Stimulated activated CD4-positive, alpha-beta T cell treated with anti-CD3 and anti-CD28 coated beads, Interleukin-12 subunit alpha, Interleukin-12 subunit beta, amount 100 ng/mL, for 4 hours (primary cell): Measurements from ENCODE around the gene WIPF2.

Experiments used
- DNase-seq: peaks from one replicate; pipeline ENCODE4 v3.0.0-alpha.2; 2020

The WIPF2 gene

DNA sequence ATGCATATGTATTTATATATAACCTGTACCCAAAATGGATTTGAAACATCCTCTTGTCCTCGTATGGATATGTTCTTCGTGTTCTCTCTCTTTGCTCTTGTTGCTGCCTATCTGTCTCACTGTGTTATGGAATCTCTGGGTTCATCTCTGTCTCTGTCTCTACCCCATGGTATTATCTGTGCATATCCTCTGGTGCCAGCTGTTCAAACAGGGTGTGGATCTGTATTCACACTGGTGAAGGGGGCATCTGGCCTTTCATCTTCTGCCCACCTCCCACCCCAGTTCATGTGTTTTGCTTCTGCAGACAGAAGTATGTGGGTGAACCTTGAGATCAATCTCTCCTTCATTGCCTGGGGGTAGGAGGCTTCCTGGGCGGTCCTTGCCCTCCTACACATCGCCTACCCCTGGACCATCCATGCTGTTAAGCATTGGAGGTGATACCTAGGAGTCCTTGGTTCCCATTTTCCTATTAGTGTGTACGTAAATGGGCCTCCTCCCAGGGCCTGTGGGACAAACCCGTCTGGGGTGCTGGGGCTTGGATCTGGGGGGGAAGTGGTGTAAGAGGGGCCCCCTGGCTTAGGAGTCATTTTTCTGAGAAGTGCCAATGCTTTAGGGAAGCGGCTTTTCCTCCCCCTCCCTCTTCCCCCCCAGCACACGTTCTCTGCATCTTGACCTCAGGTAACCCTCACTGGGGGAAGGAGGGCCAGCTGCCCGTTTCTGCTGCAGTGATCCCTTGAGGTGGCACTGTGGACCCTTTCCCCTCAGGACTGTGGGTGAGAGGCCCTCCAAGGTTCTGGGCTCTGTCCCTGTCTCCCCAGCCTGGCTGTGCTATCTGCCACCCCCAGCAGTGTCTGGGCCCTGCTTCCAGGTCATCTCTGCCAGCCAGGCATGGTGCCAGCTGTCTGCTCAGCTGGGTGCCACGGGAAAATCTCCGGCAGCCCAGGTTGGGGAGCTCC is 111.0 kb downstream of the WIPF2 start:
- no peak for DNase-seq

DNA sequence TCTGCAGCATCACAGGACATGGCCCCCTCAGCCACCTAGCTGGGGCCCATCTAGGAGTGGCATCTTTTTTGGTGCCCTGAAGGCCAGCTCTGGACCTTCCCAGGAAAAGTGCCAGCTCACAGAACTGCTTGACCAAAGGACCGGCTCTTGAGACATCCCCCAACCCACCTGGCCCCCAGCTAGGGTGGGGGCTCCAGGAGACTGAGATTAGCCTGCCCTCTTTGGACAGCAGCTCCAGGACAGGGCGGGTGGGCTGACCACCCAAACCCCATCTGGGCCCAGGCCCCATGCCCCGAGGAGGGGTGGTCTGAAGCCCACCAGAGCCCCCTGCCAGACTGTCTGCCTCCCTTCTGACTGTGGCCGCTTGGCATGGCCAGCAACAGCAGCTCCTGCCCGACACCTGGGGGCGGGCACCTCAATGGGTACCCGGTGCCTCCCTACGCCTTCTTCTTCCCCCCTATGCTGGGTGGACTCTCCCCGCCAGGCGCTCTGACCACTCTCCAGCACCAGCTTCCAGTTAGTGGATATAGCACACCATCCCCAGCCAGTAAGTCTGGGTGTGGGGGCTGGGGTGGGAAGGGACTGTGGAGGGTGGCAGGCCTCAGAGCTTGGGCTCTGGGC is 111.9 kb downstream of the WIPF2 start:
- no peak for DNase-seq

DNA sequence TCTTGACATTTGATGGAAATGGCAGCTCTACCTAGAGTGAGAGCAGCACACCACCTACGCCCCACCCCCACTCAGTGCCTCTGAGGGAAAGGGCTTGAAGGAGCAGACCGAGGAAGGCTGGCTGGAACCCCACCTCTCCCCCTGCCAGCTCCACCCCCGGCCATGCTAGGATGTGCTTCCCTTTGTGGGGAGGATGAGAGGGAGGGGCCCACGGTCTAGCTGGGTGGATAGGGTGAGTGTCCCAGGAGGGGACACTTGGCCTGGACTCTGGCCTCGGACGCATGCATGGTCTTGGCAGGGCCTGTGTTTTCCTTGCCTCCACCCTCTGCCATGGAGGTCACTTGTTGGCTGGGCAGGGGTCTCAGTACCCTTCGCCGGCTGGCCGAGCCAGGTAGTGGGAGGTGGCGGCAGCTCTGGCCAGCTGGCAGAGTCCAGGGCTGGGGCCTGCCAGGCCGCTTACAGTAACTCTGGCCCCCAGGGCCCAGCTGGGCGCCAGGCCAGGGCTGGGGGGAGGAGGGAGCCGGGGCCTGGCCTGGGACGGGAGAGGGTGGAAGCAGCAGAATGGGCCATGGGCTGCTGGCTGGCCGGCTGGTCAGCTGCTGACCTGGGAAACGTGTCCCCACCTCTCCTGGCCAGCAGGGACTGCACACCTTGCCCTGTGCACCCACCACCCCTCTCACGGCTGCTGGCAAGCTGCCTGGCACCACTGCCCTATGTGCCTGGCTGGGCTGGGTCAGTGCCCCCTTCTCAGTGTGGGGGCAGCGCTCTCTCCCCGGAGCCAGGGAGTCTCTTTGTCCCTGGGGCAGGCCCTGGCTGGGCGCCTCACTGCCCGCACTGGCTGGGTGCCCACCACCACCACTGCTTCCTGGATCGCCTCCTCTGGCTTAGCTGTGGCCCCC is 112.9 kb downstream of the WIPF2 start:
- DNase-seq = no peak
